ENCODE results near the gene MSI2.

MSI2 gene

GRCh38 chr17:57463103-57463885, 207.0 kb downstream of the MSI2 start:
- no peak for DNase-seq (ENCODE audit: low read depth)

GRCh38 chr17:57464191-57464864, 208.0 kb downstream of the MSI2 start:
- no peak for DNase-seq (ENCODE audit: low read depth)

GRCh38 chr17:57465610-57466009, 209.3 kb downstream of the MSI2 start:
- DNase-seq (ENCODE audit: low read depth): no peak

- DNase-seq (ENCODE audit: low read depth): no peak
Observed at GRCh38 chr17:57466017-57466471, 209.7 kb downstream of the MSI2 start.

GRCh38 chr17:57466521-57466920, 210.2 kb downstream of the MSI2 start:
- no peak for DNase-seq (ENCODE audit: low read depth)

- DNase-seq (ENCODE audit: low read depth): no peak
Observed at GRCh38 chr17:57467226-57467625, 210.9 kb downstream of the MSI2 start.

GRCh38 chr17:57467801-57468200, 211.5 kb downstream of the MSI2 start:
- no peak for DNase-seq (ENCODE audit: low read depth)

- no peak for DNase-seq (ENCODE audit: low read depth)
Observed at GRCh38 chr17:57468932-57469775, 212.8 kb downstream of the MSI2 start.

GRCh38 chr17:57470906-57471305, 214.6 kb downstream of the MSI2 start:
- DNase-seq (ENCODE audit: low read depth): no peak

GRCh38 chr17:57471868-57472368, 215.6 kb downstream of the MSI2 start:
- no peak for DNase-seq (ENCODE audit: low read depth)

GRCh38 chr17:57475796-57476195, 219.5 kb downstream of the MSI2 start:
- DNase-seq (ENCODE audit: low read depth): no peak

GRCh38 chr17:57477522-57478362, 221.4 kb downstream of the MSI2 start:
- DNase-seq (ENCODE audit: low read depth): no peak

- no peak for DNase-seq (ENCODE audit: low read depth)
Observed at GRCh38 chr17:57478478-57479250, 222.3 kb downstream of the MSI2 start.

GRCh38 chr17:57480438-57481196, 224.3 kb downstream of the MSI2 start:
- DNase-seq (ENCODE audit: low read depth): no peak

GRCh38 chr17:57481910-57482391, 225.6 kb downstream of the MSI2 start:
- no peak for DNase-seq (ENCODE audit: low read depth)

GRCh38 chr17:57482657-57483056, 226.3 kb downstream of the MSI2 start:
- DNase-seq (ENCODE audit: low read depth): no peak

GRCh38 chr17:57484081-57484666, 227.9 kb downstream of the MSI2 start:
- no peak for DNase-seq (ENCODE audit: low read depth)

GRCh38 chr17:57484826-57485565, 228.7 kb downstream of the MSI2 start:
- no peak for DNase-seq (ENCODE audit: low read depth)

GRCh38 chr17:57485566-57485865, 229.2 kb downstream of the MSI2 start:
- DNase-seq (ENCODE audit: low read depth): no peak

Measured in activated T-cell treated with anti-CD3 and anti-CD28 coated beads for 1 hour (primary cell).